Stimulated activated CD8-positive, alpha-beta memory T cell treated with anti-CD3 and anti-CD28 coated beads, Interleukin-4, amount 100 ng/mL, for 4 hours (primary cell): ENCODE measurements around the gene CAPN2.
A peak's percentile ranks its signal among the peaks of the same experiment; 100 is the strongest.

Experiments used
- DNase-seq, 2 donors: peaks; one replicate each; pipeline ENCODE4 v3.0.0-alpha.2; 2020; ENCODE audit warnings: low read depth in 2 of 2, low spot score in 1 of 2

The CAPN2 gene

DNA sequence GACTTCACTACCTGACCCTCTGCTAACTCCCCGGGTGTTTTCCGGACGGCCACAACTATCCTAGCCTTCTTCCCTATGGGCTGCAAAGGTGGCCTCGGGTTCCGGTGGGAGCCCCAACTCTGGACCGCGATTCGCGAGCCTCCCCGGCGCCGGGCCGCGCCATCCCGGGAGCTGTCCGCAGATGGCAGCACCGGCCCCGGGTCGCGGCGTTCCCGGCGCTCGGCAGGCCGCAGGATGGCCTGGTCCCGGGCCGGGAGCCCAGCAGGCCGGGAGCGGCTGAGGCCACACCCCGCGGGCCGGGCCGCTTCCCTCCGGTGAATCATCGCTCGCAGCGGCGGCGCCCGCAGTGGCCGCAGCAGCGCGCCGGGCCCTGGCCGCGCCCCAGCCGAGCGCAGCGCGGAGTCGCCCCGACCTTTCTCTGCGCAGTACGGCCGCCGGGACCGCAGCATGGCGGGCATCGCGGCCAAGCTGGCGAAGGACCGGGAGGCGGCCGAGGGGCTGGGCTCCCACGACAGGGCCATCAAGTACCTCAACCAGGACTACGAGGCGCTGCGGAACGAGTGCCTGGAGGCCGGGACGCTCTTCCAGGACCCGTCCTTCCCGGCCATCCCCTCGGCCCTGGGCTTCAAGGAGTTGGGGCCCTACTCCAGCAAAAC is at the start of gene CAPN2:
Gene CAPN2 (plus strand): TSS at position 346 of the 656 bp plus-strand sequence. CDS start 102 bp downstream, at position 448.
- no peak for DNase-seq

GRCh38 chr1:223662943-223663342 is 49.4 kb upstream of the CAPN2 start:
- DNase-seq, result no peak

DNA sequence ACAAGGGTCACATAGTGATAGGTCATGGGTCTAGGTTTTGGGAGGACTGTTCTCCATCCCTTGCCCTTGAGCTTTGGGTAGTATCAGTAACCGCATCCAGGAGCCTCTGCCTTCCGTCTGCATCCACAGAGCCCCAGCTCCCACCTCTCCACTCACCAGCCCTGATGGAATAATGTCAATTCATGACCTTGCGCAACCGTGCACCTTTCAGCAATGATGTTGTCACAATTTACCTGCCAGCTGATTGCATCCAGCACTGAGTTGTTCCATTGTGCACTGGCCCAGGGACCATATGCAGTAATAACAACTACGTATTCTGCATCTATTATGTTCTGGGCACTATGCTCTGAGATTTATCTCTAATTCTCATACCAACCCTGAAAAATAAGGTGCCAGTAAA is 48.2 kb upstream of the CAPN2 start:
- DNase-seq, result no peak

GRCh38 chr1:223665592-223666312 is 46.6 kb upstream of the CAPN2 start, which contains the start of gene CAPN8:
CAPN8 (minus strand) TSS chr1:223665701; CDS start chr1:223665646, 55 bp downstream.
- no peak for DNase-seq

DNA sequence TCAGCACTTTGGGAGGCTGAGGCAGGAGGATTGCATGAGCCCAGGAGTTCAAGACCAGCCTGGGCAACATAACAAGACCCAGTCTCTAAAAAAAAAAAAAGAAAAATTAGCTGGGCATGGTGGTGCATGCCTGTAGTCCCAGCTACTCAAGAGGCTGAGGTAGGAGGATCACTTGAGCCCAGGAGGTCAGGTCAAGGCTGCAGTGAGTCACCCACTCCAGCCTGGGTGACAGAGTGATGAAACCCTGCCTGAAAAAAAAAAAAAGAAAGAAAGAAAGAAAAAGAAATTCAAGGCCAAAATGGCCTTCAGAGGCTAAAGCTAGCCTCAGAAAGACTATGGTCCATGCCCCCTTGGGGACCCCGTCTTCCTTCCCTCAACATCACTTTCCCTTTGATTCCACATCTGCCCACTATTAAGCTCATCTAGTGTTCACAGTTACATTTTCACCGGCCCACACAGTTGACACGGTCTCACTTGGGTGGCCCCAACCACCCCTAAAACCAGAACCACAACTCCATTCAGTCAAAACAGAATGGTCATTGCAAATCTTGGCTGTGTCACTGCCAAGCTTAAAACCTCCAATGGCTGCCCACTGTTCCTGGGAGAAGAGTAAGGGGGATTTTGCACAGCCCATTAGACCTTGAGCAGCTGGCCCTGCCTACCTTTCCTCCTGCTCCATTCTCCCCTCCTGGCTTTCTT is 44.7 kb upstream of the CAPN2 start:
- no peak for DNase-seq

GRCh38 chr1:223669003-223669795 is 43.1 kb upstream of the CAPN2 start:
- DNase-seq, result no peak

GRCh38 chr1:223670458-223671159 is 41.7 kb upstream of the CAPN2 start:
- DNase-seq, result no peak

DNA sequence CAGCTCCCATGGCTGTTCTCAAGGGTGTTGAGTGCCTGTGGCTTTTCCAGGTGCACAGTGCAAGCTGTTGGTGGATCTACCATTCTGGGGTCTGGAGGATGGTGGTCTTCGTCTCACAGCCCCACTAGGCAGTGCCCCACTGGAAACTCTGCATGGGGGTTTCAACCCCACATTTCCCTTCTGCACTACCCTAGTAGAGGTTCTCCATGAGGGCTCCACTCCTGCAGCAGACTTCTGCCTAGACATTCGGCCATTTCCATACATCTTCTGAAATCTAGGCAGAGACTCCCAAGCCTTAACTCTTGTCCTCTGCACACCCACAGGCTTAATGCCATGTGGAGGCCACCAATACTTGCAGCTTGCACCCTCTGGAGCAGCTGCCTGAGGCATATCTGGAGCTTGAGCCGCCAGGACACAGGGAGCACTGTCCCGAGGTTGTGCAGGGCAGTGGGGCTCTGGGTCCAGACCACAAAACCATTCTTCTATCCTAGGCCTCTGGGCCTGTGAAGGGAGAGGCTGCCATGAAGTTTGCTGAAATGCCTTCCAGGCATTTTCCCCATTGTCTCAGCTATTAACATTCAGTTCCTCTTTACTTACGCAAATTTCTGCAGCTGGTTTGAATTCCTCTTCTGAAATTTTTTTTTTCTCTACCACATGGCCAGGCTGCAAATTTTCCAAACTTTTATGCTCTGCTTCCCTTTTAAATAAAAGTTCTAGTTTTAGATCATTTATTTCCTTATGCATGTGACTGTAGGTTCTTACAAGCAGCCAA is 38.0 kb upstream of the CAPN2 start:
- no peak for DNase-seq

- no peak for DNase-seq
These were observed 33.5 kb upstream of the CAPN2 start for GRCh38 chr1:223678841-223679240.

GRCh38 chr1:223680188-223680587 is 32.2 kb upstream of the CAPN2 start:
- DNase-seq, result no peak

GRCh38 chr1:223682502-223682901 is 29.8 kb upstream of the CAPN2 start:
- DNase-seq, result no peak

GRCh38 chr1:223683586-223684487 is 28.5 kb upstream of the CAPN2 start:
- peak; percentile 23 to 33 for DNase-seq

DNA sequence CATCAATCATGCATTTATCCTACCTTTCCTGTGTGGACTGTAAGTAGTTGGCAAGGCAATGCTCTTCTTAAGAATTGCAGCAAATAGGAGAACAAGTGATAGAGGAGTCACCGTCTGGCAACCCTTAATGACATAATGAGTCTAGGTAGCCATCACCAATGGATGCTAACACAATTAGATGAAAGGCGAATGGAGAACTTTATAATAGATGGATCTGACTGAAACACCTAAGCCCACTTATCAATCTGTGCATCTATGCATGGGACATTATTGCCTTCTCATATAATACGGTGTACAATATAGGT is 27.9 kb upstream of the CAPN2 start:
- no peak for DNase-seq

DNA sequence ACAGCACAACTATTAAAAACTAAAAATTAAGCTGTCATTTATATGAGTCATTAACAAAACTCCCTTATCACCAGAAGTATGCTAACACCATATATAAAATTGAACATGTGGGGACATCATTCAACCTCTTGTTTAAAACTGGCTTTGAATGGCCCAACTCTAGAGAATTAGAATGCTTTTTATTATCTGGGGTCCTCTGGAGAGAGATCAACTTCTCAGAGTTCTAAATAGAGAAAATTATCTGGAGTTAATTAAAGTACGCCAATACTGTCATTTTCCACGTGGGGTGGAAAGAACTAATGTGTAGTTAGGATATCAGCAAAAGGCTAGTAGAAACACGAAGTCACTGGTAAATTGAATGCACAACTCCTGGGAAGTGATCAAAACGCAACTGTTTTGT is 21.2 kb upstream of the CAPN2 start:
- DNase-seq, result no peak

GRCh38 chr1:223695014-223695548 is 17.3 kb upstream of the CAPN2 start:
- no peak for DNase-seq

DNA sequence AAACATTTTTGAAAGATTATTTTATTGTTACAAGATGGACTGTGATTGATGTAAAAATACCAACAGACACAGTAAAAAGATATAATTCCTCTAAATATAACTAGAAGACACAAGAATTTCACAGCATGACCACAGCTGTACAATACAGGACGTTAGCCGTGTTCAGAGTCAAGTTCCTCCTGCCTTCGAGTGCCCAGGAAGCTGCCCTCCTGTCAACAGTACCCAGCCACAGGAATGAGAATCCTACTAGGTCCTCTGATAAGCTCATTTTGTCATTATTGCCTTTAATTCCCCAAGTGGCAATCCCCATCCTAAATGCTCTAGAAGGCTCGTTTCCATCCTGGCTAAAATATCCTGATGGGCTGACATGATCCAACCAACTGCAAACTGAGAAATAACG is 16.4 kb upstream of the CAPN2 start:
- no peak for DNase-seq

DNA sequence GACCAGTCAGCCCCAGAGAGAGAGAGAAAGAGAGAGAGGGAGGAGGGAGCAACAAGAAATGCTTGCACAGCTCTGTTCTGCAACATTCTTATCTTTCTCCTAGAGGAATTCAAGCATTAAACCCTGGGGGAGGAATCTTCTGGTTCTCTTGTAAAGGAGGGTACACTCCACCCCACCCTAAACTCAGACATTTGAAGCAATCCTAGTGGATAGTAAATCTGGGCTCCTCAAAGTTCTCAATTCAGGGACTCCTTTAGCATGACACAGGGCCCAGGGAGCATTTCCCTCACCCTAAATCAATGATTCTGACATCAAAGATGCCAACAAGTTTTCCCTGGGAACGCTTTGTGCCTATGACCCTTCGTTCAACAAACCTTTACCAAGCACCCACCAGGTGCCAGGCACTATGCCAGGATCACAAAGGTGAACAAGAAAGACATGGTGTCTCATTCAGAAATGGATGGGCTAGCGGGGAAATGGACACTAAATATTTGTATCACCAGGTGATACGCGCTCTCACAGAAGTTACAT is 11.9 kb upstream of the CAPN2 start:
- DNase-seq, result no peak

GRCh38 chr1:223700942-223701637 is 11.2 kb upstream of the CAPN2 start:
- no peak for DNase-seq
